Stimulated activated CD4-positive, alpha-beta T cell treated with anti-CD3 and anti-CD28 coated beads, Interleukin-12 subunit alpha, Interleukin-12 subunit beta, amount 100 ng/mL, for 48 hours (primary cell): ENCODE results near the gene TMEM45B.
"Not testable (repeated sequence)": the region's sequence is repeated elsewhere in the genome, so short reads cannot be mapped to it uniquely, and the experiment has no call there.

ENCODE experiments used
- DNase-seq, 3 donors: peaks; one replicate each; pipeline ENCODE4 v3.0.0-alpha.2; 2020; ENCODE audit warnings: low read depth in 2 of 3, low spot score in 1 of 3

The TMEM45B gene

GRCh38 chr11:129815596-129816461 is at the start of gene TMEM45B:
TMEM45B (plus strand) TSS chr11:129815848; CDS start chr11:129852483, 36,635 bp downstream.
- DNase-seq: peak in 2 of 3 donors; percentile 24 to 32

- peak in 1 of 3 donors; percentile 12 for DNase-seq
These were observed 48.6 kb upstream of the TMEM45B start for GRCh38 chr11:129766898-129767604.

GRCh38 chr11:129767827-129768226 is 47.8 kb upstream of the TMEM45B start:
- no peak for DNase-seq

GRCh38 chr11:129768356-129768755 is 47.3 kb upstream of the TMEM45B start:
- no peak for DNase-seq

GRCh38 chr11:129769059-129769458 is 46.6 kb upstream of the TMEM45B start:
- DNase-seq: no peak

GRCh38 chr11:129770993-129771392 is 44.7 kb upstream of the TMEM45B start:
- DNase-seq: no peak

- not testable (repeated sequence) for DNase-seq
These were observed 44.2 kb upstream of the TMEM45B start for GRCh38 chr11:129771456-129771855.

- no peak for DNase-seq
These were observed 36.8 kb upstream of the TMEM45B start for GRCh38 chr11:129778877-129779276.

GRCh38 chr11:129779342-129779741 is 36.3 kb upstream of the TMEM45B start:
- no peak for DNase-seq

GRCh38 chr11:129785383-129786111 is 30.1 kb upstream of the TMEM45B start:
- no peak for DNase-seq

GRCh38 chr11:129786112-129786416 is 29.6 kb upstream of the TMEM45B start:
- DNase-seq: not testable (repeated sequence)

GRCh38 chr11:129787532-129788155 is 28.0 kb upstream of the TMEM45B start:
- no peak for DNase-seq

GRCh38 chr11:129788278-129788677 is 27.4 kb upstream of the TMEM45B start:
- no peak for DNase-seq

- DNase-seq: no peak
These were observed 25.5 kb upstream of the TMEM45B start for GRCh38 chr11:129790106-129790505.

- DNase-seq: no peak
These were observed 24.1 kb upstream of the TMEM45B start for GRCh38 chr11:129791515-129791914.

- no peak for DNase-seq
These were observed 23.0 kb upstream of the TMEM45B start for GRCh38 chr11:129792663-129793062.

GRCh38 chr11:129795089-129795488 is 20.6 kb upstream of the TMEM45B start:
- no peak for DNase-seq

- no peak for DNase-seq
These were observed 17.4 kb upstream of the TMEM45B start for GRCh38 chr11:129798212-129798611.

GRCh38 chr11:129800162-129800561 is 15.5 kb upstream of the TMEM45B start:
- not testable (repeated sequence) for DNase-seq

- no peak for DNase-seq
These were observed 15.0 kb upstream of the TMEM45B start for GRCh38 chr11:129800655-129801054.

GRCh38 chr11:129803533-129803932 is 12.1 kb upstream of the TMEM45B start:
- no peak for DNase-seq
